SK-N-SH (cell line): ENCODE measurements around the gene C10orf143. TPM values are rescaled to one million over a fixed set of nuclear protein-coding genes. Genes with fewer than 3 reads are reported as not detected.

Source experiments
- CTCF ChIA-PET: fragments of 300-600, 350-600 bp; formaldehyde crosslinking; extraction: SDS; loops from one replicate; lab custom pipeline; 2021; lab: Yijun Ruan, JAX
- POLR2A ChIA-PET: fragments of 350-600 bp; sonication (Branson Sonifier 250); formaldehyde crosslinking; extraction: SDS; loops from one replicate; lab custom pipeline; 2020; ENCODE audit warnings: antibody characterized with exemption, inconsistent platforms; lab: Yijun Ruan, JAX
- DNase-seq: peaks from one replicate; pipeline ENCODE4 v3.0.0; 2012
- H2AFZ ChIP-seq: fragments of 200-600 bp; sonication (generic); 2 replicates; pipeline ENCODE4 v1.8.1; 2016; ENCODE audit warnings: antibody characterized with exemption, mild to moderate bottlenecking, low read depth
- H3F3A ChIP-seq: fragments of 200-600 bp; sonication (generic); replicated peaks from 2 replicates; pipeline ENCODE3; 2016; ENCODE audit warnings: antibody characterized with exemption, mild to moderate bottlenecking; ENCODE audit not compliant: insufficient read depth
- H3K27ac ChIP-seq, 2 experiments: fragments of 200-500 bp in 1 of 2; fragments of 200-600 bp in 1 of 2; sonication (Bioruptor generic) in 1 of 2; sonication (generic), shearing (Covaris generic) in 1 of 2; 2 replicates each; pipeline versions ENCODE4 v1.5.1 to v1.6.1; 2014 to 2016; ENCODE audit warnings: low read depth in 2 of 2, inconsistent platforms in 1 of 2, low read length in 1 of 2, mild to moderate bottlenecking in 1 of 2, mixed read lengths in 1 of 2
- H3K27me3 ChIP-seq: fragments of 200-600 bp; sonication (generic), shearing (Covaris generic); 2 replicates; pipeline ENCODE4 v1.6.1; 2016; ENCODE audit warnings: mixed run types; ENCODE audit not compliant: insufficient read depth
- H3K36me3 ChIP-seq, 2 experiments: fragments of 200-500 bp in 1 of 2; fragments of 200-600 bp in 1 of 2; sonication (Bioruptor generic) in 1 of 2; sonication (generic) in 1 of 2; replicated peaks in 1 of 2; 2 replicates each; pipeline versions ENCODE3 to v1.5.1; 2014 to 2016; ENCODE audit warnings: low read length in 1 of 2, mild to moderate bottlenecking in 1 of 2; ENCODE audit not compliant: insufficient read depth in 2 of 2, control insufficient read depth in 1 of 2
- H3K4me1 ChIP-seq, 2 experiments: fragments of 200-500 bp in 1 of 2; fragments of 200-600 bp in 1 of 2; sonication (Bioruptor generic) in 1 of 2; sonication (generic), shearing (Covaris generic) in 1 of 2; 2 replicates each; pipeline versions ENCODE4 v1.5.1 to v1.6.1; 2014 to 2016; ENCODE audit warnings: low read depth in 1 of 2, low read length in 1 of 2, mixed run types in 1 of 2; ENCODE audit not compliant: insufficient read depth in 2 of 2, control insufficient read depth in 1 of 2
- H3K4me2 ChIP-seq: fragments of 200-600 bp; sonication (generic), shearing (Covaris generic); 2 replicates; pipeline ENCODE4 v1.6.1; 2017; ENCODE audit warnings: mixed run types
- H3K4me3 ChIP-seq, 2 experiments: fragments of 200-500 bp in 1 of 2; fragments of 200-600 bp in 1 of 2; sonication (Bioruptor generic) in 1 of 2; sonication (generic), shearing (Covaris generic) in 1 of 2; 2 replicates each; pipeline versions ENCODE4 v1.5.1 to v1.8.1; 2014 to 2016; ENCODE audit warnings: low read depth in 2 of 2, inconsistent platforms in 1 of 2, low read length in 1 of 2, mild to moderate bottlenecking in 1 of 2, mixed read lengths in 1 of 2, moderate library complexity in 1 of 2
- H3K79me2 ChIP-seq: fragments of 200-600 bp; sonication (generic); 2 replicates; pipeline ENCODE4 v1.8.1; 2017; ENCODE audit warnings: mild to moderate bottlenecking; ENCODE audit not compliant: insufficient read depth
- H3K9ac ChIP-seq: fragments of 200-600 bp; sonication (generic); 2 replicates; pipeline ENCODE4 v1.6.1; 2017; ENCODE audit warnings: mixed run types
- H3K9me2 ChIP-seq: fragments of 200-600 bp; sonication (generic); 2 replicates; pipeline ENCODE4 v1.6.1; 2017; ENCODE audit warnings: mixed run types
- H3K9me3 ChIP-seq: fragments of 200-600 bp; sonication (generic); 2 replicates; pipeline ENCODE4 v1.6.1; 2017; ENCODE audit warnings: mixed run types, mild to moderate bottlenecking, moderate library complexity
- H4K20me1 ChIP-seq: fragments of 200-600 bp; sonication (generic); 2 replicates; pipeline ENCODE4 v1.6.1; 2017; ENCODE audit warnings: mild to moderate bottlenecking, mixed run types; ENCODE audit not compliant: insufficient read depth
- CHD2 ChIP-seq: fragments of 150-350 bp; IDR thresholded peaks from 2 replicates; pipeline ENCODE4 v1.6.1; 2018; ENCODE audit warnings: low read length; ENCODE audit not compliant: partially characterized antibody
- MEF2A ChIP-seq: IDR thresholded peaks from 2 replicates; pipeline ENCODE4 v1.4.0; 2012; ENCODE audit warnings: low read depth, borderline replicate concordance
- PBX3 ChIP-seq: IDR thresholded peaks from 2 replicates; pipeline ENCODE4; 2012
- POLR2AphosphoS5 ChIP-seq: IDR thresholded peaks from 2 replicates; pipeline ENCODE4 v1.6.1; 2012; ENCODE audit warnings: low read depth, low read length
- SMC3 ChIP-seq: IDR thresholded peaks from 2 replicates; pipeline ENCODE4 v1.6.1; 2012; ENCODE audit warnings: low read depth, low read length, improper control_type of control experiment
- TAF1 ChIP-seq: IDR thresholded peaks from 2 replicates; pipeline ENCODE4 v1.6.1; 2012; ENCODE audit warnings: low read depth, mild to moderate bottlenecking, low read length, moderate library complexity, borderline replicate concordance
- WGBS: methylation state at CpG from one replicate; pipeline ENCODE4 v1.1.6; 2017; ENCODE audit warnings: low lambda C conversion rate; 5-methylcytosine and 5-hydroxymethylcytosine counted together
- polyA plus RNA-seq, 3 experiments: library from polyadenylated mRNA; depleted of rRNA; stranded (reverse); fragments of >200 nt; gene quantifications; 2 replicates each; pipeline ENCODE4 v1.2.3, GENCODE V29; 2012
- TF ChIP-seq, protein P1 (sequence below): IDR thresholded peaks from 2 replicates; pipeline ENCODE4 v1.4.0; 2012; ENCODE audit warnings: low read depth, borderline replicate concordance
- TF ChIP-seq, protein P2 (sequence below): fragments of 150-350 bp; IDR thresholded peaks from 2 replicates; pipeline ENCODE4 v1.6.1; 2016; ENCODE audit warnings: mild to moderate bottlenecking, low read depth, low read length
- TF ChIP-seq, protein P3 (sequence below): fragments of 200-600 bp; sonication (generic); IDR thresholded peaks from 2 replicates; pipeline ENCODE4 v1.6.1; 2017; ENCODE audit warnings: antibody characterized with exemption, mild to moderate bottlenecking, moderate library complexity

The C10orf143 gene
- polyA plus RNA-seq, 1 of the 3 experiments (the other 2 are of a cell fraction): 2.2 TPM

- TF ChIP-seq, protein P1, sequence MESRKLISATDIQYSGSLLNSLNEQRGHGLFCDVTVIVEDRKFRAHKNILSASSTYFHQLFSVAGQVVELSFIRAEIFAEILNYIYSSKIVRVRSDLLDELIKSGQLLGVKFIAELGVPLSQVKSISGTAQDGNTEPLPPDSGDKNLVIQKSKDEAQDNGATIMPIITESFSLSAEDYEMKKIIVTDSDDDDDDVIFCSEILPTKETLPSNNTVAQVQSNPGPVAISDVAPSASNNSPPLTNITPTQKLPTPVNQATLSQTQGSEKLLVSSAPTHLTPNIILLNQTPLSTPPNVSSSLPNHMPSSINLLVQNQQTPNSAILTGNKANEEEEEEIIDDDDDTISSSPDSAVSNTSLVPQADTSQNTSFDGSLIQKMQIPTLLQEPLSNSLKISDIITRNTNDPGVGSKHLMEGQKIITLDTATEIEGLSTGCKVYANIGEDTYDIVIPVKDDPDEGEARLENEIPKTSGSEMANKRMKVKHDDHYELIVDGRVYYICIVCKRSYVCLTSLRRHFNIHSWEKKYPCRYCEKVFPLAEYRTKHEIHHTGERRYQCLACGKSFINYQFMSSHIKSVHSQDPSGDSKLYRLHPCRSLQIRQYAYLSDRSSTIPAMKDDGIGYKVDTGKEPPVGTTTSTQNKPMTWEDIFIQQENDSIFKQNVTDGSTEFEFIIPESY: no peak
- TF ChIP-seq, protein P2, sequence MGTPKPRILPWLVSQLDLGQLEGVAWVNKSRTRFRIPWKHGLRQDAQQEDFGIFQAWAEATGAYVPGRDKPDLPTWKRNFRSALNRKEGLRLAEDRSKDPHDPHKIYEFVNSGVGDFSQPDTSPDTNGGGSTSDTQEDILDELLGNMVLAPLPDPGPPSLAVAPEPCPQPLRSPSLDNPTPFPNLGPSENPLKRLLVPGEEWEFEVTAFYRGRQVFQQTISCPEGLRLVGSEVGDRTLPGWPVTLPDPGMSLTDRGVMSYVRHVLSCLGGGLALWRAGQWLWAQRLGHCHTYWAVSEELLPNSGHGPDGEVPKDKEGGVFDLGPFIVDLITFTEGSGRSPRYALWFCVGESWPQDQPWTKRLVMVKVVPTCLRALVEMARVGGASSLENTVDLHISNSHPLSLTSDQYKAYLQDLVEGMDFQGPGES: no peak
- TF ChIP-seq PBX3 (no peak), POLR2AphosphoS5 (no peak), SMC3 (no peak), MEF2A (no peak)
These were observed 59.9 kb downstream of the C10orf143 start (continued) for GRCh38 chr10:130050721-130051120.

DNA sequence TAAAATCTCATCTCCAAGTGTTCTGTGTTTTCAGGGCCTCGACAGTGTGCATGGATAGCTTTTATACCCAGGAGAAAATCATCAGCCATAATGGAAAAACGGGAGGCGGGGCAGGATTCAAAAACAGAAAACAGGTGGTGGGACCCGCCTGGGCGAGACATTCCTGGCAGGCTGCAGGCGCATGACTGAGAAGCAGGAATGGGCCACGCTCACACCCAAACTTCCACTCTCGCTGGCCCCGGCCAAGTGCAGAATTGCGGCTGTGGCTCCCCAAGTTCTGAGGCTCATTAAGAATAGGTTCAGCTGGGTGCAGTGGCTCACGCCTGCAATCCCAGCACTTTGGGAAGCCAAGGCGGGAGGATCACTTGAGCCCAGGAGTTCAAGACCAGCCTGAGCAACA lies 60.6 kb downstream of the C10orf143 start:
- Histone ChIP-seq H2AFZ (no peak overlapping the region), H3K9me3 (no peaks in the 10 kb centered on the region), H3K9ac (no peak overlapping the region), H3K27me3 (no peaks in the 10 kb centered on the region), H3K4me3 (no peak overlapping the region), H3F3A (no peaks in the 10 kb centered on the region), H3K9me2 (no peaks in the 10 kb centered on the region), H3K79me2 (no peaks in the 10 kb centered on the region), H3K36me3 (no peaks in the 10 kb centered on the region), H3K4me1 (peaks cover 0 to 9% of the 10 kb centered on the region in 2 experiments; a peak in 1 of 4 replicates), H3K27ac (no peak overlapping the region), H4K20me1 (no peaks in the 10 kb centered on the region), H3K4me2 (no peak overlapping the region)
- no peak for DNase-seq
- TF ChIP-seq, protein P3, sequence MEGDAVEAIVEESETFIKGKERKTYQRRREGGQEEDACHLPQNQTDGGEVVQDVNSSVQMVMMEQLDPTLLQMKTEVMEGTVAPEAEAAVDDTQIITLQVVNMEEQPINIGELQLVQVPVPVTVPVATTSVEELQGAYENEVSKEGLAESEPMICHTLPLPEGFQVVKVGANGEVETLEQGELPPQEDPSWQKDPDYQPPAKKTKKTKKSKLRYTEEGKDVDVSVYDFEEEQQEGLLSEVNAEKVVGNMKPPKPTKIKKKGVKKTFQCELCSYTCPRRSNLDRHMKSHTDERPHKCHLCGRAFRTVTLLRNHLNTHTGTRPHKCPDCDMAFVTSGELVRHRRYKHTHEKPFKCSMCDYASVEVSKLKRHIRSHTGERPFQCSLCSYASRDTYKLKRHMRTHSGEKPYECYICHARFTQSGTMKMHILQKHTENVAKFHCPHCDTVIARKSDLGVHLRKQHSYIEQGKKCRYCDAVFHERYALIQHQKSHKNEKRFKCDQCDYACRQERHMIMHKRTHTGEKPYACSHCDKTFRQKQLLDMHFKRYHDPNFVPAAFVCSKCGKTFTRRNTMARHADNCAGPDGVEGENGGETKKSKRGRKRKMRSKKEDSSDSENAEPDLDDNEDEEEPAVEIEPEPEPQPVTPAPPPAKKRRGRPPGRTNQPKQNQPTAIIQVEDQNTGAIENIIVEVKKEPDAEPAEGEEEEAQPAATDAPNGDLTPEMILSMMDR: no peak
- TF ChIP-seq CHD2 (no peak), TAF1 (no peak)
- WGBS: 52% methylated on average over 10 of the region's 12 CpGs
- CTCF ChIA-PET: no interaction called here
- POLR2A ChIA-PET: no interaction called here
